ENCODE measurements around the gene PI16. TPM values are rescaled to one million over a fixed set of nuclear protein-coding genes. Genes with fewer than 3 reads are reported as not detected.

Gene PI16
- polyA plus RNA-seq, 1 of the 3 experiments (the other 2 are of a cell fraction) = 0.02 TPM

DNA sequence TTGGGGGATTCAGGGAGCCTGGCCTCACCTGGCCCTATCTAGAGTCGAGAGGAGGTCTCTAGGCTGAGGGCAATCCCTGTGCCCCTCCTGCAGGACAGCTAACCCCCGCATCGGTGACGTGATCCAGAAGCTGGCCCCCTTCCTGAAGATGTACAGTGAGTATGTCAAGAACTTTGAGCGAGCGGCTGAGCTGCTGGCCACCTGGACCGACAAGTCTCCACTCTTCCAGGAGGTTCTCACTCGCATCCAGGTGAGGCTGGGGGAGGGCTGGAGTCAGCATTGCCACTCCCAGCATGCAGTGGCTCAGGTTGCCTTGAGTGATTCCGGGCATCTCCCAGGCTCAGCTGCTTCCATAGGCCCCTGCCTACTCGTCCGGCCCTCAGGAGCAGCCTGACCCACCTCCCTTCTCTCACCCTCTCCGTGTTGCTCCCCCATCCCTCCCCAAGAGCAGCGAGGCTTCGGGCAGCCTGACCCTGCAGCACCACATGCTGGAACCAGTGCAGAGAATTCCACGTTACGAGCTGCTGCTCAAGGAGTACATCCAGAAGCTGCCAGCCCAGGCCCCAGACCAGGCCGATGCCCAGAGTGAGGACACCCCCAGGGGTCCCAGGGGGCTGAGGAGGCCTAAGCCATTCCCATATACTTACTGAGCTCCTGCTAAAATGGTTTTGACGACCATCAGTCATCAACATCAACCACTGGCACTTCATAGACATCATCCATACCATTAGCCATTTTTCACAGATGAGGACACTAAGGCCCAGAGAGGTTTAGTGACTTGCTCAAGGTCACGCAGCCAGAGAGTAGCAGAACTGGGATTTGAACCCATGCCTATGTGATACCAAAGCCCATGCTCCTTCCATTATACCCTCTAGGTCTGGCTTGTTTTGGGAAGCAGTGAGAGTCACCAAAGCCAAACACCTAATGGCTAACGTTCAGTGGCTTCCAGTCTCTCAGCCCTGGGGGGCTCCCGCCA, 59.3 kb downstream of the PI16 start:
- Histone ChIP-seq H3F3A (replicated peaks; ENCODE audit: insufficient read depth) (no peaks in the 10 kb centered on the region), H3K4me1 (ENCODE audit: control insufficient read depth in 1 of 2, insufficient read depth in 2 of 2, low read depth in 1 of 2, low read length in 1 of 2) (peaks cover 0 to 12% of the 10 kb centered on the region in 2 experiments; a peak in 1 of 4 replicates), H3K36me3 (replicated peaks in 1 of 2; ENCODE audit: control insufficient read depth in 1 of 2, insufficient read depth in 2 of 2, low read length in 1 of 2) (no peaks in the 10 kb centered on the region), H3K9me3 (no peaks in the 10 kb centered on the region), H3K4me2 (no peak overlapping the region), H3K27ac (ENCODE audit: low read depth in 2 of 2, low read length in 1 of 2) (no peak overlapping the region), H3K27me3 (ENCODE audit: insufficient read depth) (no peaks in the 10 kb centered on the region), H3K9me2 (no peaks in the 10 kb centered on the region), H4K20me1 (ENCODE audit: insufficient read depth) (no peaks in the 10 kb centered on the region), H3K79me2 (ENCODE audit: insufficient read depth) (no peaks in the 10 kb centered on the region), H3K4me3 (ENCODE audit: low read depth in 2 of 2, low read length in 1 of 2) (no peak overlapping the region), H3K9ac (no peak overlapping the region), H2AFZ (ENCODE audit: low read depth) (no peak overlapping the region)
- ChIA-PET CTCF (interaction anchor here (1.1 to 5.9 kb wide), 4 partner anchors 128 to 249 kb away, joined by 4 to 79 read pairs (median 8); partner anchors contain the start of gene C6orf89), POLR2A (no interaction called here)
- TF ChIP-seq MEF2A (IDR thresholded peaks at IDR 0.05; ENCODE audit: borderline replicate concordance, low read depth) = no peak
- TF ChIP-seq JUND (IDR thresholded peaks at IDR 0.05) = no peak
- TF ChIP-seq NFIC (IDR thresholded peaks at IDR 0.05; ENCODE audit: borderline replicate concordance) = no peak
- TF ChIP-seq, protein P1, sequence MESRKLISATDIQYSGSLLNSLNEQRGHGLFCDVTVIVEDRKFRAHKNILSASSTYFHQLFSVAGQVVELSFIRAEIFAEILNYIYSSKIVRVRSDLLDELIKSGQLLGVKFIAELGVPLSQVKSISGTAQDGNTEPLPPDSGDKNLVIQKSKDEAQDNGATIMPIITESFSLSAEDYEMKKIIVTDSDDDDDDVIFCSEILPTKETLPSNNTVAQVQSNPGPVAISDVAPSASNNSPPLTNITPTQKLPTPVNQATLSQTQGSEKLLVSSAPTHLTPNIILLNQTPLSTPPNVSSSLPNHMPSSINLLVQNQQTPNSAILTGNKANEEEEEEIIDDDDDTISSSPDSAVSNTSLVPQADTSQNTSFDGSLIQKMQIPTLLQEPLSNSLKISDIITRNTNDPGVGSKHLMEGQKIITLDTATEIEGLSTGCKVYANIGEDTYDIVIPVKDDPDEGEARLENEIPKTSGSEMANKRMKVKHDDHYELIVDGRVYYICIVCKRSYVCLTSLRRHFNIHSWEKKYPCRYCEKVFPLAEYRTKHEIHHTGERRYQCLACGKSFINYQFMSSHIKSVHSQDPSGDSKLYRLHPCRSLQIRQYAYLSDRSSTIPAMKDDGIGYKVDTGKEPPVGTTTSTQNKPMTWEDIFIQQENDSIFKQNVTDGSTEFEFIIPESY (IDR thresholded peaks at IDR 0.05; ENCODE audit: borderline replicate concordance, low read depth) = no peak
- no peak for TF ChIP-seq EP300 (IDR thresholded peaks at IDR 0.05; ENCODE audit: borderline replicate concordance in 1 of 2, low read depth in 1 of 2, low read length in 1 of 2)
- TF ChIP-seq TCF12 (IDR thresholded peaks at IDR 0.05) = no peak
- no peak for TF ChIP-seq MXI1 (IDR thresholded peaks at IDR 0.05; ENCODE audit: low read depth, low read length)
- no peak for TF ChIP-seq RXRA (IDR thresholded peaks at IDR 0.05; ENCODE audit: borderline replicate concordance, low read depth)
- no peak for TF ChIP-seq GATA2 (CRISPR knock-in tag; IDR thresholded peaks at IDR 0.05)
- no peak for TF ChIP-seq NRF1 (IDR thresholded peaks at IDR 0.05; ENCODE audit: low read depth, low read length)
- no peak for TF ChIP-seq SMC3 (IDR thresholded peaks at IDR 0.05; ENCODE audit: low read depth, low read length)
- TF ChIP-seq, protein P2, sequence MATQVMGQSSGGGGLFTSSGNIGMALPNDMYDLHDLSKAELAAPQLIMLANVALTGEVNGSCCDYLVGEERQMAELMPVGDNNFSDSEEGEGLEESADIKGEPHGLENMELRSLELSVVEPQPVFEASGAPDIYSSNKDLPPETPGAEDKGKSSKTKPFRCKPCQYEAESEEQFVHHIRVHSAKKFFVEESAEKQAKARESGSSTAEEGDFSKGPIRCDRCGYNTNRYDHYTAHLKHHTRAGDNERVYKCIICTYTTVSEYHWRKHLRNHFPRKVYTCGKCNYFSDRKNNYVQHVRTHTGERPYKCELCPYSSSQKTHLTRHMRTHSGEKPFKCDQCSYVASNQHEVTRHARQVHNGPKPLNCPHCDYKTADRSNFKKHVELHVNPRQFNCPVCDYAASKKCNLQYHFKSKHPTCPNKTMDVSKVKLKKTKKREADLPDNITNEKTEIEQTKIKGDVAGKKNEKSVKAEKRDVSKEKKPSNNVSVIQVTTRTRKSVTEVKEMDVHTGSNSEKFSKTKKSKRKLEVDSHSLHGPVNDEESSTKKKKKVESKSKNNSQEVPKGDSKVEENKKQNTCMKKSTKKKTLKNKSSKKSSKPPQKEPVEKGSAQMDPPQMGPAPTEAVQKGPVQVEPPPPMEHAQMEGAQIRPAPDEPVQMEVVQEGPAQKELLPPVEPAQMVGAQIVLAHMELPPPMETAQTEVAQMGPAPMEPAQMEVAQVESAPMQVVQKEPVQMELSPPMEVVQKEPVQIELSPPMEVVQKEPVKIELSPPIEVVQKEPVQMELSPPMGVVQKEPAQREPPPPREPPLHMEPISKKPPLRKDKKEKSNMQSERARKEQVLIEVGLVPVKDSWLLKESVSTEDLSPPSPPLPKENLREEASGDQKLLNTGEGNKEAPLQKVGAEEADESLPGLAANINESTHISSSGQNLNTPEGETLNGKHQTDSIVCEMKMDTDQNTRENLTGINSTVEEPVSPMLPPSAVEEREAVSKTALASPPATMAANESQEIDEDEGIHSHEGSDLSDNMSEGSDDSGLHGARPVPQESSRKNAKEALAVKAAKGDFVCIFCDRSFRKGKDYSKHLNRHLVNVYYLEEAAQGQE (IDR thresholded peaks at IDR 0.05; ENCODE audit: low read depth, low read length) = no peak
- TF ChIP-seq CHD2 (IDR thresholded peaks at IDR 0.05; ENCODE audit: low read length, partially characterized antibody) = no peak
- TF ChIP-seq RAD21 (IDR thresholded peaks at IDR 0.05; ENCODE audit: low read length) = no peak
- TF ChIP-seq GABPA (IDR thresholded peaks at IDR 0.05; ENCODE audit: low read depth) = no peak
- TF ChIP-seq RFX5 (IDR thresholded peaks at IDR 0.05; ENCODE audit: low read length) = no peak
- TF ChIP-seq ELF1 (IDR thresholded peaks at IDR 0.05) = no peak
- no peak for TF ChIP-seq YY1 (IDR thresholded peaks at IDR 0.05; ENCODE audit: low read depth)
- no peak for DNase-seq
- 78% methylated on average over 14 of the region's 21 CpGs for WGBS (ENCODE audit: low lambda C conversion rate)

Other genes starting within 250 kb of the PI16 start
- 0.30 and 0.47 TPM in 2 replicates for gene CPNE5, start 115.3 kb upstream of the PI16 start, polyA plus RNA-seq (2012; rRNA removed)
- 36.6 and 48.4 TPM in 2 replicates for gene PPIL1, start 79.9 kb upstream of the PI16 start, polyA plus RNA-seq (2012; rRNA removed)
- gene C6orf89, start 68.8 kb upstream of the PI16 start, polyA plus RNA-seq (2012; rRNA removed) = 20.4 and 29.8 TPM in 2 replicates
- 137 and 151 TPM in 2 replicates for gene MTCH1, start 31.5 kb downstream of the PI16 start, polyA plus RNA-seq (2012; rRNA removed)
- not detected in 2 replicates for gene FGD2, start 50.9 kb downstream of the PI16 start, polyA plus RNA-seq (2012; rRNA removed)
- 33.9 and 35.3 TPM in 2 replicates for gene PIM1, start 215.4 kb downstream of the PI16 start, polyA plus RNA-seq (2012; rRNA removed)